IMR-90 (cell line): ENCODE measurements around the gene LOXL3. TPM values are rescaled to one million over a fixed set of nuclear protein-coding genes. Genes with fewer than 3 reads are reported as not detected.

ENCODE experiments used
- CTCF ChIP-seq: conservative IDR thresholded peaks from 2 replicates; pipeline ENCODE4 v1.5.1; 2012; ENCODE audit warnings: mild to moderate bottlenecking, low read depth, low read length, improper control_type of control experiment
- polyA plus RNA-seq, 3 experiments: library from polyadenylated mRNA; depleted of rRNA; stranded (reverse); fragments of >200 nt; gene quantifications; 2 replicates each; pipeline ENCODE4 v1.2.3, GENCODE V29; 2012; ENCODE audit warnings: low replicate concordance in 1 of 3
- total RNA-seq: library from RNA; depleted of rRNA; stranded (reverse); fragments of >200 nt; gene quantifications from 2 replicates; pipeline ENCODE4 v1.2.3, GENCODE V29; 2012

LOXL3 gene
- total and polyA plus RNA-seq, 2 of the 4 experiments (the other 2 are of a cell fraction) = 17.9 to 23.4 TPM

- TF ChIP-seq CTCF = peak; percentile 44
These were observed 46.4 kb downstream of the LOXL3 start, which contains the start of gene PCGF1 (continued) for GRCh38 chr2:74507145-74507925.
